Right cardiac atrium (tissue), 5 donors: ENCODE measurements around the gene MYLK. TPM values are rescaled to one million over a fixed set of nuclear protein-coding genes. Genes with fewer than 3 reads are reported as not detected.
"Not testable (repeated sequence)": the region's sequence is repeated elsewhere in the genome, so short reads cannot be mapped to it uniquely, and the experiment has no call there.

Experiments
- ATAC-seq, 2 donors: fragments of 200-7000 bp; cut with Tn5 transposase; one replicate each; pipeline versions ENCODE4 v1.8.0 to v1.9.1; 2020; ENCODE audit warnings: moderate library complexity in 2 of 2, mild to moderate bottlenecking in 1 of 2
- DNase-seq, 3 donors: peaks; one replicate each; pipeline ENCODE4 v3.0.0-alpha.2; 2020
- H3K27ac ChIP-seq: one replicate; pipeline ENCODE4 v1.5.1; 2013; ENCODE audit warnings: mild to moderate bottlenecking, low read length, control low read depth, moderate library complexity
- H3K27me3 ChIP-seq: one replicate; pipeline ENCODE4 v1.6.1; 2013; ENCODE audit not compliant: control insufficient read depth, insufficient read depth
- H3K4me1 ChIP-seq: one replicate; pipeline ENCODE4 v1.6.1; 2013; ENCODE audit warnings: low read length; ENCODE audit not compliant: control insufficient read depth, insufficient read depth
- H3K4me3 ChIP-seq: one replicate; pipeline ENCODE4 v1.5.1; 2013; ENCODE audit warnings: low read length, control low read depth
- H3K9me3 ChIP-seq: one replicate; pipeline ENCODE4 v1.6.1; 2013; ENCODE audit warnings: low read length; ENCODE audit not compliant: control insufficient read depth
- WGBS: extraction: QIAGEN DNeasy Blood & Tissue Kit; methylation state at CpG from one replicate; pipeline ENCODE4 v1.1.7; 2013; 5-methylcytosine and 5-hydroxymethylcytosine counted together
- intact Hi-C, 4 donors: fragments of 100-400 bp; cut with DNase I; formaldehyde crosslinking; loops; one replicate each; pipeline versions ENCODE4 v1.11.0 to v1.14.0; 2022 to 2023
- polyA plus RNA-seq: library from polyadenylated mRNA; stranded (reverse); fragments of 200-250 nt; gene quantifications from one replicate; pipeline ENCODE4 v1.2.3, GENCODE V29; 2013
- total RNA-seq, 4 donors: library from RNA; stranded (reverse); fragmentation: NEBNext Ultra II Directional; extraction: Animal tissue kit (Norgen Biotek cat#: 25700); gene quantifications; one replicate each; pipeline ENCODE4 v1.2.1, GENCODE V29; 2021
- donor health status: healthy with polysubstance abuse.
- donor health status: DM: no; HTN: yes; CAD: no.
- donor health status: DM: no; HTN: no; CAD: no.
- donor health status: DM: no; HTN: yes; CAD: no; lungs with severe emphysema.
- donor health status: DM: yes; HTN: yes; CAD: no.

The MYLK gene
- total and polyA plus RNA-seq, 5 donors: 27.3 to 645 (median 53.5) TPM

GRCh38 chr3:123616593-123616992, 267.5 kb downstream of the MYLK start:
- intact Hi-C loops: no loop called here
- DNase-seq: no peak
- Histone ChIP-seq H3K9me3 (no peaks in the 10 kb centered on the region), H3K27me3 (no peaks in the 10 kb centered on the region), H3K27ac (no peak overlapping the region), H3K4me1 (peaks cover 14% of the 10 kb centered on the region), H3K4me3 (no peak overlapping the region)
- 91% methylated on average over 6 of the region's 6 CpGs for WGBS
- ATAC-seq: no peak

- Histone ChIP-seq H3K4me1 (peaks cover 7% of the 10 kb centered on the region), H3K9me3 (no peaks in the 10 kb centered on the region), H3K4me3 (no peak overlapping the region), H3K27ac (no peak overlapping the region), H3K27me3 (no peaks in the 10 kb centered on the region)
- ATAC-seq (no peak), DNase-seq (no peak)
- 83% methylated on average over 2 of the region's 2 CpGs for WGBS
- intact Hi-C loops: no loop called here
These were observed 270.6 kb downstream of the MYLK start for GRCh38 chr3:123613543-123613942.

DNA sequence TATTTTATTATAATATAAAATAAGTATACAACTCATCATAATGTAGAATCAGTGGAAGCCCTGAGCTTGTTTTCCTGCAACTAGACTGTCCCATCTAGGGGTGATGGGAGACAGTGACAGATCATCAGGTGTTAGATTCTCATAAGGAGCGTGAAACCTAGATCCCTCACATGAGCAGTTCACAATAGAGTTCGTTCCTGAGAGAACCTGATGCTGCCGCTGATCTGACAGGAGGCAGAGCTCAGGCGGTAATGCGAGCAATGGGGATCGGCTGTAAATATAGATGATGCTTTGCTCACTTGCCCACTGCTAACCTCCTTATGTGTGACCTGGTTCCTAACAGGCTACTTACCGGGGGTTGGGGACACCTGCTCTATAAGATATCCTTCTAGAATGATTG, 272.5 kb downstream of the MYLK start:
- H3K4me1 ChIP-seq, H3K27ac ChIP-seq, H3K27me3 ChIP-seq, ATAC-seq, H3K4me3 ChIP-seq, intact Hi-C loops, DNase-seq, H3K9me3 ChIP-seq: not testable (repeated sequence)
- WGBS: 96% methylated on average over 7 of the region's 7 CpGs

DNA sequence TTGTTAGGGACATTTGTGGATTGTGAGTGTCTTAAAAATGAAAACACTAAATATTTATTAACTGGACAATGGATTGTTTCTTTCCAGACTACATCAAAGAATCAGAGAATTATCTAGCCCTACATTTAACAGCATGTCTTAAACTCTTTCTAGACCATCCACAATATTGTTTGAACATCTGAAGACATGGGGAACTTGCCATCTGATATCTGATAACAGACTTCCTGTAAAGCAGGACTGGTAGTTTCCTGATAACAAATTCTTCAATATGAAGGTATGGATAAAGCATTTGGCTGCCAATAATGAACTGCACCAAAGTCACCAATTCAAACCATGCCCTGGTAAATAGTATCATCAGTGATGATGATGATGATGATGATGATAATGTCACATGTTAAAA, 273.1 kb downstream of the MYLK start:
- no peaks in the 10 kb centered on the region for H3K27me3 ChIP-seq
- intact Hi-C loops: no loop called here
- H3K4me3 ChIP-seq: no peak overlapping the region
- ATAC-seq: no peak
- no peak for DNase-seq
- no peak overlapping the region for H3K27ac ChIP-seq
- no peaks in the 10 kb centered on the region for H3K9me3 ChIP-seq
- H3K4me1 ChIP-seq: no peaks in the 10 kb centered on the region

- 76% methylated on average over 3 of the region's 3 CpGs for WGBS
- no peaks in the 10 kb centered on the region for H3K9me3 ChIP-seq
- no peak overlapping the region for H3K4me3 ChIP-seq
- no peak for ATAC-seq
- H3K4me1 ChIP-seq: peaks cover 2% of the 10 kb centered on the region
- intact Hi-C loops: no loop called here
- no peaks in the 10 kb centered on the region for H3K27me3 ChIP-seq
- no peak for DNase-seq
- no peak overlapping the region for H3K27ac ChIP-seq
These were observed 273.8 kb downstream of the MYLK start for GRCh38 chr3:123610331-123610730.

DNA sequence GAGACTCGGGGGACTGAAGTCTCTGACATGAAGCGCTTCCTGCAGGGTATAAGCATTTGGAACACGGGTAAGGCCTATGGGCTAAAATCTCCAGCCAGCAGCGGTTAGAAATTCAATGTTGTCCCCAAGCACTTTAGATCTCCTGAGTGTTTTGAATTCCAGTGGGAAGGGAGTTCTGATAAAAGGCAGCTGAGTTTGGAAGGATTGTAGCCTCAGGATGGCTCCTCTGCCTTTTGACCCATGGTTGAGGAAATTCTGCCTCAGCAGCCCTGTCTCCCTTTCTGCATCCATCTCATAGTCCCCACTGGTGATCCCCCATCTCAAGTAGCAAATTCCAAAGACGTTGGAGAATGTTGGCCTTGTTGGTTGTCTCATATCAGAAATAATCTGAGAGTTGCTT, 275.1 kb downstream of the MYLK start:
- no peak for DNase-seq
- intact Hi-C loops: no loop called here
- no peaks in the 10 kb centered on the region for H3K27me3 ChIP-seq
- ATAC-seq: peak in 1 of 2 donors; percentile 66
- H3K4me1 ChIP-seq: peaks cover 3% of the 10 kb centered on the region
- H3K4me3 ChIP-seq: no peak overlapping the region
- WGBS: 64% methylated on average over 5 of the region's 5 CpGs
- no peak overlapping the region for H3K27ac ChIP-seq
- H3K9me3 ChIP-seq: no peaks in the 10 kb centered on the region

DNA sequence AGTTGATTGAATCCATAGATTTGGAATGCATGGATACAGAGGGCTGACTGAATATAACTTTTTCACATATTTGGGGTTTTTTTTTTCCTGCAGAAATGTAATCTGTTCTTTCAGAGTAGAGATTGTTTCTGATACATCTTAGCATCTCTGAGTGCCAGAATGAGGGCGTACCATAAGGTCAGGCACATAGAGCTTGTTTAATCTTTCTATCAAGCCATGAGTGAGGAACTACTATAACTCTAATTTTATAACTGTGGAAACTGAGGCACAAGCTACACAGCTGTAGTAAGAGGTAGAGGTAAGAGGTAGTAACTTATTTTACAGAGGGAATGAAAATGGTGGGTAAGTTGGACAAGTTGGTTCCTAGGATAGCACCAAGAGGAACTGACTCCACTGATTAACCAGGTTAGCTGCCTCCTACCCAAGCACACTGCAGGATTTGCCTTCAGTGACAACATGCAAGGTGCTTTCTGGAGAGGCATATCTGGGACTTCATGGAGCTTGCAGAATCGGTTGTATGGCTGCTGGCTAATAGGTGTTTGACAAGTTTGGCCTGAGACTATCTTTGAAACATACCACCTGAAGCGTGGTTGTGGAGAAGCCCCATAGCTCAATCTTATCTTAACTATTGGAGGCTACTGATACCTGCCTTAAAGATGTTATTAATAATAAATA, 275.7 kb downstream of the MYLK start:
- Histone ChIP-seq H3K4me1 (peaks cover 4% of the 10 kb centered on the region), H3K27me3 (no peaks in the 10 kb centered on the region), H3K9me3 (no peaks in the 10 kb centered on the region), H3K4me3 (no peak overlapping the region), H3K27ac (no peak overlapping the region)
- ATAC-seq (no peak), DNase-seq (no peak)
- intact Hi-C loops: no loop called here
- 76% methylated on average over 3 of the region's 3 CpGs for WGBS

- no peak for ATAC-seq
- H3K4me3 ChIP-seq: no peak overlapping the region
- intact Hi-C loops: no loop called here
- H3K27me3 ChIP-seq: no peaks in the 10 kb centered on the region
- H3K4me1 ChIP-seq: peaks cover 4% of the 10 kb centered on the region
- no peak for DNase-seq
- no peak overlapping the region for H3K27ac ChIP-seq
- H3K9me3 ChIP-seq: no peaks in the 10 kb centered on the region
These were observed 277.6 kb downstream of the MYLK start for GRCh38 chr3:123606527-123606926.

DNA sequence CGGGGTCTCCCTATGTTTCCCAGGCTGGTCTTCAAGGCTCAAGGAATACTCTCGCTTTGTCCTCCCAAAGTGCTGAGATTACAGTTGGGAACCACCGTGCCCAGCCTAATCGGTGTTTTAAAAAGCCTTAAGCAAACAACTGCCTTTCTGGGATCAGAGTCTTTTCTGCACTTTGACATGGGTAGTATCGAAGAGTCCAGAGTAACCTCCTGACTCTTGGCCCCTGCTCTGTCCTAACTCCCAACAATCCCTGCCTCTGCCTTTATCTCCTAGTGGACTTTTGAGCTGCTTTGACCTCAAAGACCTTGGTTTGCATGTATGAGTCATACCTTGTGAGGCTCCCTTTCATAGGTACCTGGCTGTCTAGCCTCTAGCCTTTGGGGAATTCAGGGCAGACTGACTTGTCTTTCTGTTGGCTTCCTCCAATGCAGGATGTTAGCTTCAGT, 278.3 kb downstream of the MYLK start:
- Histone ChIP-seq H3K27ac (no peak overlapping the region), H3K4me1 (peaks cover 4% of the 10 kb centered on the region), H3K4me3 (no peak overlapping the region), H3K9me3 (no peaks in the 10 kb centered on the region), H3K27me3 (no peaks in the 10 kb centered on the region)
- DNase-seq (no peak), ATAC-seq (no peak)
- 93% methylated on average over 5 of the region's 5 CpGs for WGBS
- intact Hi-C loops: no loop called here

DNA sequence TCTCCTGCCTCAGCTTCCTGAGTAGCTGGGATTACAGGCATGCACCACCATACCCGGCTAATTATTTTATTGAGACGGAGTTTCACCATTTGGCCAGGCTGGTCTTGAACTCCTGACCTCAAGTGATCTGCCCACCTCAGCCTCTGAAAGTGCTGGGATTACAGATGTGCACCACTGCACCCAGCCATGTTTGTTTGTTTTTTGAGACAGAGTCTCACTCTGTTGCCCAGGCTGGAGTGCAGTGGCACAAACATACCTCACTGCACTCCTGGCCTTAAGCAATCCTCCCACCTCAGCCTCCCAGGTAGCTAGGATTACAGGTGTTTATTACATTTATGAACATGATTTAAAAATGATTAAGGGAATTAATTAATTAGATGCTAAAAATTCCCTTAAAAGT, 281.0 kb downstream of the MYLK start:
- H3K27me3 ChIP-seq, H3K27ac ChIP-seq, H3K4me1 ChIP-seq, ATAC-seq, H3K4me3 ChIP-seq, DNase-seq, intact Hi-C loops, H3K9me3 ChIP-seq: not testable (repeated sequence)
- WGBS: 98% methylated on average over 2 of the region's 2 CpGs

DNA sequence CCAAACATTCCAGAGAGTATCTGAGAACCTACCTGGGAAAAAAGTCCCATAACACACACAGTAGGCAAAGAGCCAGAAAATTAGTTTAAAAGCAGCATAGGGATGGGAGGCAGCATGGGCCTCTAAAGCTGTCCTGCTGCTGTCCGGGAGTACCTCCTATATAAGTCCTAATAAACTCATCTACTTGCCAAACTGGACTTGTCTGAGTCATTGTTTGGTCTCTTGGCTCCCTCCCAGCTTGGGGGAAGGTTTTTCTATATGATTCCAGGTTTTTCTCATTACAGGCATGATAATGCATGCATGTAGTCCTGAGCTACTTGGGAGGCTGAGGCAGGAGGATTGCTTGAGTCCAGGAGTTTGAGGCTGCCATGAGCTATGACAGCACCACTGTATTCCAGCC, 281.8 kb downstream of the MYLK start:
- intact Hi-C loops: no loop called here
- H3K4me3 ChIP-seq: no peak overlapping the region
- WGBS: 81% methylated on average over 1 of the region's 1 CpG
- no peak for ATAC-seq
- H3K27ac ChIP-seq: no peak overlapping the region
- H3K4me1 ChIP-seq: peaks cover 4% of the 10 kb centered on the region
- H3K9me3 ChIP-seq: no peaks in the 10 kb centered on the region
- H3K27me3 ChIP-seq: no peaks in the 10 kb centered on the region
- DNase-seq: no peak

DNA sequence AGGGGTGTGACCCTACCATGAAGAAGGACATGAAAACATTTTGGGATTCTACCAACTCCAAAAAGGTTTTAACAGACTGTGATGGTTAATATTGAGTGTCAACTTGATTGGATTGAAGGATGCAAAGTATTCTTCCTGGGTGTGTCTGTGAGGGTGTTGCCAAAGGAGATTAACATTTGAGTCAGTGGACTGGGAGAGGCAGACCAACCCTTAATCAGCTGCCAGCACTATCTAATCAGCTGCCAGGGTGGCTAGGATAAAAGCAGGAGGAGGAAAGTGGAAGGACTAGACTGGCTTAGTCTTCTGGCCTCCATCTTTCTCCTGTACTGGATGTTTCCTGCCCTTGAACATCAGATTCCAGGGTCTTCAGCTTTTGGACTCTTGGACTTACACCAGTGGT, 283.3 kb downstream of the MYLK start:
- ATAC-seq, DNase-seq, H3K27me3 ChIP-seq, H3K27ac ChIP-seq, H3K9me3 ChIP-seq, H3K4me1 ChIP-seq, intact Hi-C loops, H3K4me3 ChIP-seq: not testable (repeated sequence)
